Measurements from ENCODE around the gene MTARC1. TPM values are rescaled to one million over a fixed set of nuclear protein-coding genes. Genes with fewer than 3 reads are reported as not detected.

Gene MTARC1
- total and polyA plus RNA-seq, 2 donors (not counting 1 experiment from before 2014, with no cell fraction given) = 0.49 to 2.9 TPM

- Histone ChIP-seq H3K9ac (ENCODE audit: low read length) (no peak overlapping the region), H3K9me3 (ENCODE audit: control extremely low read depth in 1 of 3, control insufficient read depth in 2 of 3, insufficient read depth in 1 of 3, low read length in 2 of 3) (no peaks in the 10 kb centered on the region), H3K27ac (ENCODE audit: low read length in 2 of 2) (no peak overlapping the region), H3K4me2 (replicated peaks; ENCODE audit: low read depth, low read length, poor library complexity, severe bottlenecking) (no peak overlapping the region), H3K36me3 (replicated peaks in 1 of 2; ENCODE audit: control extremely low read depth in 1 of 2, control insufficient read depth in 1 of 2, extremely low read depth in 1 of 2, insufficient read depth in 2 of 2, low read length in 1 of 2) (no peaks in the 10 kb centered on the region), H3K4me1 (ENCODE audit: control insufficient read depth in 2 of 2, insufficient read depth in 2 of 2, low read length in 2 of 2) (no peaks in the 10 kb centered on the region), H4K20me1 (ENCODE audit: control insufficient read depth, insufficient read depth, low read length, poor library complexity, severe bottlenecking) (no peaks in the 10 kb centered on the region), H2AFZ (ENCODE audit: insufficient read depth, low read depth, low read length, poor library complexity, severe bottlenecking) (no peak overlapping the region), H3K27me3 (replicated peaks in 1 of 4; ENCODE audit: control extremely low read depth in 1 of 4, control insufficient read depth in 3 of 4, insufficient read depth in 4 of 4, low read length in 3 of 4) (no peaks in the 10 kb centered on the region), H3K4me3 (ENCODE audit: control extremely low read depth in 1 of 5, extremely low read depth in 1 of 5, insufficient read depth in 1 of 5, low read depth in 2 of 5, low read length in 4 of 5) (no peak overlapping the region), H3K79me2 (ENCODE audit: control insufficient read depth, insufficient read depth, low read length) (no peaks in the 10 kb centered on the region)
- ATAC-seq (ENCODE audit: low read depth) (no peak), DNase-seq (no peak)
- Mint-ChIP-seq H3K4me1 (no peaks in the 10 kb centered on the region), H3K4me3 (no peak overlapping the region), H3K9me3 (ENCODE audit: insufficient read depth) (no peaks in the 10 kb centered on the region), H3K27me3 (no peaks in the 10 kb centered on the region), H3K27ac (no peak overlapping the region)
- ChIA-PET CTCF (interaction anchor here (0.5 kb wide), 1 partner anchor 1541 kb away, joined by 3 read pairs; no protein-coding TSS in a partner anchor), POLR2A (no interaction called here)
- intact Hi-C loops (cut with micrococcal nuclease) = no loop called here
- no peak for TF ChIP-seq EZH2 (IDR thresholded peaks at IDR 0.05; ENCODE audit: borderline replicate concordance, insufficient read depth, low read depth, low read length, poor library complexity, severe bottlenecking)
- TF ChIP-seq CTCF (IDR thresholded peaks at IDR 0.05) = no peak
- WGBS (ENCODE audit: insufficient coverage) = 100% methylated on average over 2 of the region's 2 CpGs
Measured at GRCh38 chr1:220798338-220798737, 11.6 kb downstream of the MTARC1 start.

DNA sequence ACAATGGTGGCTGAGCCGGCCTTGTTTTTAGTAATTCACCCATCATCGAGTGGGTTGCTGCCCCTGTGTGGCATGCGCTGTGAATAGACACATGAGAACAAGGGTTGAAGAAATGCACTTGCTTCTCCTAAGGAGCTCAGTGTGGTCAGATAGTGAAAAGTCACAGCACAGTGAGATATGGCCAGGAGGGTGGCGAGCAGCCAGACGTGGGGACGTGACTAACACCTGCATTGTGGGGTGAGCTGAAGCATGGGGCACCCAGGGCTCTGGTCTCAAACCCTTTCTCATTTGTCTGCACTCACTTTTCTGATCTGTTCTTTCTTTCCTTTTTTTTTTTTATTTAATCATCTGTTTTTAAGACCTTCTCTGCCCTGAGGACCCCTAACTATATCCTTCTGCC is 13.5 kb downstream of the MTARC1 start:
- Histone ChIP-seq H3K36me3 (replicated peaks in 1 of 2; ENCODE audit: control extremely low read depth in 1 of 2, control insufficient read depth in 1 of 2, extremely low read depth in 1 of 2, insufficient read depth in 2 of 2, low read length in 1 of 2) (no peaks in the 10 kb centered on the region), H3K4me3 (ENCODE audit: control extremely low read depth in 1 of 5, extremely low read depth in 1 of 5, insufficient read depth in 1 of 5, low read depth in 2 of 5, low read length in 4 of 5) (no peak overlapping the region), H2AFZ (ENCODE audit: insufficient read depth, low read depth, low read length, poor library complexity, severe bottlenecking) (no peak overlapping the region), H3K79me2 (ENCODE audit: control insufficient read depth, insufficient read depth, low read length) (no peaks in the 10 kb centered on the region), H3K4me1 (ENCODE audit: control insufficient read depth in 2 of 2, insufficient read depth in 2 of 2, low read length in 2 of 2) (no peaks in the 10 kb centered on the region), H3K4me2 (replicated peaks; ENCODE audit: low read depth, low read length, poor library complexity, severe bottlenecking) (no peak overlapping the region), H3K9ac (ENCODE audit: low read length) (no peak overlapping the region), H3K27ac (ENCODE audit: low read length in 2 of 2) (no peak overlapping the region), H4K20me1 (ENCODE audit: control insufficient read depth, insufficient read depth, low read length, poor library complexity, severe bottlenecking) (no peaks in the 10 kb centered on the region), H3K27me3 (replicated peaks in 1 of 4; ENCODE audit: control extremely low read depth in 1 of 4, control insufficient read depth in 3 of 4, insufficient read depth in 4 of 4, low read length in 3 of 4) (no peaks in the 10 kb centered on the region), H3K9me3 (ENCODE audit: control extremely low read depth in 1 of 3, control insufficient read depth in 2 of 3, insufficient read depth in 1 of 3, low read length in 2 of 3) (no peaks in the 10 kb centered on the region)
- no peak overlapping the region for H3K4me3 Mint-ChIP-seq
- ChIA-PET CTCF (interaction anchor here (0.7 to 1.7 kb wide), 7 partner anchors 10 to 1663 kb away, joined by 3 to 8 read pairs (median 3); no protein-coding TSS in a partner anchor), POLR2A (no interaction called here)
- TF ChIP-seq CTCF (IDR thresholded peaks at IDR 0.05) (no peak), EZH2 (IDR thresholded peaks at IDR 0.05; ENCODE audit: borderline replicate concordance, insufficient read depth, low read depth, low read length, poor library complexity, severe bottlenecking) (no peak)
- DNase-seq = no peak
- H3K4me1 Mint-ChIP-seq = no peaks in the 10 kb centered on the region
- intact Hi-C loops (cut with micrococcal nuclease) = no loop called here
- no peak for ATAC-seq (ENCODE audit: low read depth)
- no peak overlapping the region for H3K27ac Mint-ChIP-seq
- H3K9me3 Mint-ChIP-seq (ENCODE audit: insufficient read depth) = no peaks in the 10 kb centered on the region
- WGBS (ENCODE audit: insufficient coverage) = 94% methylated on average over 3 of the region's 6 CpGs
- H3K27me3 Mint-ChIP-seq = no peaks in the 10 kb centered on the region

Data from B cell (primary cell).